AG04450 (cell line): ENCODE results near the gene KANSL1. TPM values are rescaled to one million over a fixed set of nuclear protein-coding genes. Genes with fewer than 3 reads are reported as not detected.
A peak's percentile ranks its signal among the peaks of the same experiment; 100 is the strongest.

ENCODE experiments used
- CTCF ChIA-PET: fragments of 300-600, 350-600 bp; formaldehyde crosslinking; extraction: SDS; loops from one replicate; lab custom pipeline; 2022; ENCODE audit warnings: antibody characterized with exemption, inconsistent platforms; lab: Charles Lee
- POLR2A ChIA-PET: fragments of 350-600 bp; formaldehyde crosslinking; extraction: SDS; loops from one replicate; lab custom pipeline; 2021; ENCODE audit warnings: antibody characterized with exemption, inconsistent platforms; lab: Yijun Ruan, JAX
- DNase-seq: peaks from one replicate; pipeline ENCODE4 v3.0.0-alpha.2; 2011; ENCODE audit warnings: low read depth, low spot score
- H3K27ac ChIP-seq: one replicate; pipeline ENCODE4 v1.5.1; 2012; ENCODE audit warnings: low read depth, low read length, control low read depth
- H3K27me3 ChIP-seq: one replicate; pipeline ENCODE4 v1.6.0; 2012; ENCODE audit warnings: low read length; ENCODE audit not compliant: control insufficient read depth, insufficient read depth
- H3K4me3 ChIP-seq: 2 replicates; pipeline ENCODE4 v1.5.1; 2011; ENCODE audit warnings: mild to moderate bottlenecking, low read depth, low read length, control low read depth
- H3K9me3 ChIP-seq: 2 replicates; pipeline ENCODE4 v1.5.1; 2012; ENCODE audit warnings: low read length; ENCODE audit not compliant: control insufficient read depth, insufficient read depth
- polyA plus RNA-seq: library from polyadenylated mRNA; depleted of rRNA; stranded (reverse); fragments of >200 nt; gene quantifications from 2 replicates; pipeline ENCODE4 v1.2.3, GENCODE V29; 2011
- TF ChIP-seq, protein P1 (sequence below): IDR thresholded peaks from 2 replicates; pipeline ENCODE4 v1.5.1; 2011; ENCODE audit warnings: low read depth, low read length, control low read depth, inconsistent platforms

The KANSL1 gene
- polyA plus RNA-seq, 1 experiment: 15.6 TPM

DNA sequence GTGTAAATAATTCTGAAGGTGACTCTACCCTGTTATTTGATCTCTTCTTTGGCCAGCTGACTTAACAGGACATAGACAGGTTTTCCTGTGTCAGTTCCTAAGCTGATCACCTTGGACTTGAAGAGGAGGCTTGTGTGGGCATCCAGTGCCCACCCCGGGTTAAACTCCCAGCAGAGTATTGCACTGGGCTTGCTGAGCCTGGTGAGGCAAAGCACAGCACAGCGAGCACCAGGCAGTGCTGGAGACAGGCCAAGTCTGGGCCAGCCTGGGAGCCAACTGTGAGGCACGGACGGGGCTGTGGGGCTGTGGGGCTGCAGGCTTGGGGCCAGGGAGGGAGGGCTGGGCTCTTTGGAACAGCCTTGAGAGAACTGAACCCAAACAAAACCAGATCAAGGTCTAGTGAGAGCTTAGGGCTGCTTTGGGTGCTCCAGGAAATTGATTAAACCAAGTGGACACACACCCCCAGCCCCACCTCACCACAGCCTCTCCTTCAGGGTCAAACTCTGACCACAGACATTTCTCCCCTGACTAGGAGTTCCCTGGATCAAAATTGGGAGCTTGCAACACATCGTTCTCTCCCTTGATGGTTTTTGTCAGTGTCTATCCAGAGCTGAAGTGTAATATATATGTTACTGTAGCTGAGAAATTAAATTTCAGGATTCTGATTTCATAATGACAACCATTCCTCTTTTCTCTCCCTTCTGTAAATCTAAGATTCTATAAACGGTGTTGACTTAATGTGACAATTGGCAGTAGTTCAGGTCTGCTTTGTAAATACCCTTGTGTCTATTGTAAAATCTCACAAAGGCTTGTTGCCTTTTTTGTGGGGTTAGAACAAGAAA is 189.1 kb downstream of the KANSL1 start:
- POLR2A ChIA-PET: no interaction called here
- CTCF ChIA-PET: interaction anchor here (0.8 to 5.7 kb wide), 9 partner anchors 14 to 938 kb away, joined by 3 to 116 read pairs (median 6); partner anchors contain the start of gene KANSL1
- DNase-seq: no peak
- no peak overlapping the region for H3K27ac ChIP-seq
- H3K4me3 ChIP-seq: no peak overlapping the region
- H3K27me3 ChIP-seq: peaks cover 5% of the 10 kb centered on the region
- no peaks in the 10 kb centered on the region; the same call in 1 of the 2 replicates for H3K9me3 ChIP-seq
- TF ChIP-seq, protein P1, sequence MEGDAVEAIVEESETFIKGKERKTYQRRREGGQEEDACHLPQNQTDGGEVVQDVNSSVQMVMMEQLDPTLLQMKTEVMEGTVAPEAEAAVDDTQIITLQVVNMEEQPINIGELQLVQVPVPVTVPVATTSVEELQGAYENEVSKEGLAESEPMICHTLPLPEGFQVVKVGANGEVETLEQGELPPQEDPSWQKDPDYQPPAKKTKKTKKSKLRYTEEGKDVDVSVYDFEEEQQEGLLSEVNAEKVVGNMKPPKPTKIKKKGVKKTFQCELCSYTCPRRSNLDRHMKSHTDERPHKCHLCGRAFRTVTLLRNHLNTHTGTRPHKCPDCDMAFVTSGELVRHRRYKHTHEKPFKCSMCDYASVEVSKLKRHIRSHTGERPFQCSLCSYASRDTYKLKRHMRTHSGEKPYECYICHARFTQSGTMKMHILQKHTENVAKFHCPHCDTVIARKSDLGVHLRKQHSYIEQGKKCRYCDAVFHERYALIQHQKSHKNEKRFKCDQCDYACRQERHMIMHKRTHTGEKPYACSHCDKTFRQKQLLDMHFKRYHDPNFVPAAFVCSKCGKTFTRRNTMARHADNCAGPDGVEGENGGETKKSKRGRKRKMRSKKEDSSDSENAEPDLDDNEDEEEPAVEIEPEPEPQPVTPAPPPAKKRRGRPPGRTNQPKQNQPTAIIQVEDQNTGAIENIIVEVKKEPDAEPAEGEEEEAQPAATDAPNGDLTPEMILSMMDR: no peak

- DNase-seq: no peak
- POLR2A ChIA-PET: no interaction called here
- Histone ChIP-seq H3K9me3 (no peaks in the 10 kb centered on the region; the same call in 1 of the 2 replicates), H3K27ac (no peak overlapping the region), H3K4me3 (no peak overlapping the region), H3K27me3 (peaks cover 6% of the 10 kb centered on the region)
- CTCF ChIA-PET: interaction anchor here (0.7 to 5.7 kb wide), 19 partner anchors 11 to 939 kb away, joined by 3 to 116 read pairs (median 4); no protein-coding TSS in a partner anchor
- TF ChIP-seq, protein P1: no peak
Measured at GRCh38 chr17:46002973-46003316, 190.3 kb downstream of the KANSL1 start.

GRCh38 chr17:46002311-46002972 is 190.8 kb downstream of the KANSL1 start:
- no peak overlapping the region for H3K27ac ChIP-seq
- H3K4me3 ChIP-seq: no peak overlapping the region
- POLR2A ChIA-PET: no interaction called here
- TF ChIP-seq, protein P1: peak; percentile 88
- CTCF ChIA-PET: interaction anchor here (0.7 to 5.7 kb wide), 22 partner anchors 8 to 940 kb away, joined by 3 to 116 read pairs (median 4); no protein-coding TSS in a partner anchor
- DNase-seq: peak; percentile 16
- peaks cover 4% of the 10 kb centered on the region for H3K27me3 ChIP-seq
- H3K9me3 ChIP-seq: no peaks in the 10 kb centered on the region; the same call in 1 of the 2 replicates

DNA sequence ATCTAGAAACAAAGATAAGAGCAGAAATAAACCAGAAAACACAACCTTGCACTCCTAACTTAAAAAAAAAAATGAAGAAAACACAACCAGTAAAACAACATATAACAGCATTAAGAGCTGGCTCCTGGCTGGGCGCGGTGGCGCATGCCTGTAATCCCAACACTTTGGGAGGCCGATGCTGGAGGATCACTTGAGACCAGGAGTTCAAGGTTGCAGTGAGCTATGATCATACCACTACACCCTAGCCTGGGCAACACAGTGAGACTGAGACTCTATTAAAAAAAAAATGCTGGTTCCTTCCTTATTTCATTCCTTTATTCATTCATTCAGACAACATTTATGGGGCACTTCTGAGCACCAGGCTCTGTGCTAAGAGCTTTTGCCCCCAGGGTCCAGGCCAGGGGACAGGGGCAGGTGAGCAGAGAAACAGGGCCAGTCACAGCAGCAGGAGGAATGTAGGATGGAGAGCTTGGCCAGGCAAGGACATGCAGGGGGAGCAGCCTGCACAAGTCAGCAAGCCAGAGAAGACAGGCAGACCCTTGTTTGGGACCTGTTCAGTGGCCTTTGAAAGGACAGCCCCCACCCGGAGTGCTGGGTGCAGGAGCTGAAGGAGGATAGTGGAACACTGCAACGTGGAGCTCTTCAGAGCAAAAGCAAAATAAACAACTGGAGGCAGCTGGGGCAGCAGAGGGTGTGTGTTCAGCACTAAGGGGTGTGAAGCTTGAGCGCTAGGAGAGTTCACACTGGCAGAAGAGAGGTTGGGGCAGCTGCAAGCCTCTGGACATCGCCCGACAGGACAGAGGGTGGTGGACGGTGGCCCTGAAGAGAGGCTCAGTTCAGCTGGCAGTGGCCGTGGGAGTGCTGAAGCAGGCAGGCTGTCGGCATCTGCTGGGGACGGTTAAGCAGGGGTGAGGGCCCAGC is 191.6 kb downstream of the KANSL1 start:
- Histone ChIP-seq H3K27ac (no peak overlapping the region), H3K27me3 (peaks cover 8% of the 10 kb centered on the region), H3K4me3 (no peak overlapping the region), H3K9me3 (no peaks in the 10 kb centered on the region; the same call in 1 of the 2 replicates)
- no peak for DNase-seq
- TF ChIP-seq, protein P1: no peak
- ChIA-PET POLR2A (no interaction called here), CTCF (interaction anchor here (0.8 to 5.7 kb wide), 20 partner anchors 9 to 940 kb away, joined by 3 to 116 read pairs (median 4); partner anchors contain the start of gene KANSL1)
